Activated T-helper 2 cell treated with anti-CD3 and anti-CD28 coated beads, Interferon-gamma antibody, Interleukin-2, Interleukin-4, amounts not matched to agents 10 μg/mL and 5 μg/mL and 100 μg/mL, durations not matched to agents 14 hours and 24 hours and 36 hours (primary cell): ENCODE data around the gene ORAI3. TPM values are rescaled to one million over a fixed set of nuclear protein-coding genes. Genes with fewer than 3 reads are reported as not detected.

Experiments
- DNase-seq: peaks from one replicate; pipeline ENCODE4 v3.0.0; 2021; ENCODE audit warnings: low spot score
- H3K27ac Mint-ChIP-seq: one replicate; pipeline ENCODE4 v1.8.0; 2021; ENCODE audit warnings: mixed read lengths
- H3K27me3 Mint-ChIP-seq: one replicate; pipeline ENCODE4 v1.8.0; 2021; ENCODE audit warnings: low read depth, mixed read lengths
- H3K36me3 Mint-ChIP-seq: one replicate; pipeline ENCODE4 v1.8.0; 2021; ENCODE audit warnings: low read depth, mixed read lengths
- H3K4me1 Mint-ChIP-seq: one replicate; pipeline ENCODE4 v1.8.0; 2021; ENCODE audit warnings: low read depth, mixed read lengths
- H3K4me3 Mint-ChIP-seq: one replicate; pipeline ENCODE4 v1.8.0; 2021; ENCODE audit warnings: low read depth, mild to moderate bottlenecking, moderate library complexity, mixed read lengths
- H3K9me3 Mint-ChIP-seq: one replicate; pipeline ENCODE4 v1.8.0; 2021; ENCODE audit warnings: mixed read lengths
- intact Hi-C: fragments of 100-400 bp; cut with micrococcal nuclease; formaldehyde crosslinking; loops from one replicate; pipeline ENCODE4 v1.15.1; 2023
- total RNA-seq: library from RNA; stranded (reverse); gene quantifications from 2 replicates; pipeline ENCODE4 v1.2.3, GENCODE V29; 2022

ORAI3 gene
- total RNA-seq, 1 donor from 2014 or later, result 17.4 TPM

GRCh38 chr16:30953511-30954124, 4.8 kb downstream of the ORAI3 start:
- intact Hi-C loops, result loop anchor here (10.0 kb wide), 1 partner anchor 231 kb away; the partner anchor contains the start of gene FUS
- H3K4me1 Mint-ChIP-seq, result peaks cover 21% of the 10 kb centered on the region
- peak; percentile 42 for DNase-seq
- no peak overlapping the region for H3K4me3 Mint-ChIP-seq
- no peaks in the 10 kb centered on the region for H3K27me3 Mint-ChIP-seq
- peaks cover 13% of the 10 kb centered on the region for H3K36me3 Mint-ChIP-seq
- H3K27ac Mint-ChIP-seq, result no peak overlapping the region
- H3K9me3 Mint-ChIP-seq, result no peaks in the 10 kb centered on the region

GRCh38 chr16:30954993-30955392, 6.1 kb downstream of the ORAI3 start:
- DNase-seq, result no peak
- peaks cover 32% of the 10 kb centered on the region for H3K4me1 Mint-ChIP-seq
- H3K27ac Mint-ChIP-seq, result peak overlapping the region; percentile 42
- peaks cover 26% of the 10 kb centered on the region for H3K36me3 Mint-ChIP-seq
- no peaks in the 10 kb centered on the region for H3K9me3 Mint-ChIP-seq
- no peak overlapping the region for H3K4me3 Mint-ChIP-seq
- no peaks in the 10 kb centered on the region for H3K27me3 Mint-ChIP-seq
- intact Hi-C loops, result loop anchor here (5.0 to 10.0 kb wide), 2 partner anchors 230 to 922 kb away; partner anchors contain the start of gene FUS

- peak; percentile 81 for DNase-seq
- Mint-ChIP-seq H3K27me3 (no peaks in the 10 kb centered on the region), H3K4me3 (peak overlapping the region; percentile 95), H3K27ac (peak overlapping the region; percentile 99), H3K9me3 (no peaks in the 10 kb centered on the region), H3K36me3 (peaks cover 42% of the 10 kb centered on the region), H3K4me1 (peaks cover 26% of the 10 kb centered on the region)
- intact Hi-C loops, result loop anchor here (1.0 to 10.0 kb wide), 7 partner anchors 34 to 920 kb away; partner anchors contain the start of genes ARMC5, CFAP119, FBXL19 and FUS
Observed at GRCh38 chr16:30956601-30957455, 8.0 kb downstream of the ORAI3 start.

GRCh38 chr16:30957456-30958174, 8.7 kb downstream of the ORAI3 start, which contains the start of gene SETD1A:
Gene SETD1A, plus strand, starts transcription at chr16:30957754. Its CDS starts 978 bp downstream, at chr16:30958732.
- Mint-ChIP-seq H3K36me3 (peaks cover 49% of the 10 kb centered on the region), H3K4me3 (peak within 1 kb of the TSS; percentile 95), H3K27ac (peak within 1 kb of the TSS; percentile 99), H3K27me3 (no peaks in the 10 kb centered on the region), H3K4me1 (peaks cover 26% of the 10 kb centered on the region), H3K9me3 (no peaks in the 10 kb centered on the region)
- peak; percentile 94 for DNase-seq
- intact Hi-C loops, result loop anchor here (1.0 to 10.0 kb wide), 7 partner anchors 34 to 920 kb away; partner anchors contain the start of genes ARMC5, CFAP119, FBXL19 and FUS

GRCh38 chr16:30958175-30959079, 9.6 kb downstream of the ORAI3 start:
- intact Hi-C loops, result loop anchor here (5.0 to 10.0 kb wide), 2 partner anchors 226 to 919 kb away; partner anchors contain the start of gene FUS
- Mint-ChIP-seq H3K27me3 (no peaks in the 10 kb centered on the region), H3K9me3 (no peaks in the 10 kb centered on the region), H3K4me3 (peak overlapping the region; percentile 93), H3K36me3 (peaks cover 55% of the 10 kb centered on the region), H3K4me1 (peaks cover 26% of the 10 kb centered on the region), H3K27ac (peak overlapping the region; percentile 88)
- no peak for DNase-seq

- Mint-ChIP-seq H3K9me3 (no peaks in the 10 kb centered on the region), H3K4me3 (no peak overlapping the region), H3K4me1 (peaks cover 22% of the 10 kb centered on the region), H3K27me3 (no peaks in the 10 kb centered on the region), H3K27ac (no peak overlapping the region), H3K36me3 (peaks cover 73% of the 10 kb centered on the region)
- intact Hi-C loops, result no loop called here
- no peak for DNase-seq
Observed at GRCh38 chr16:30961384-30961783, 12.5 kb downstream of the ORAI3 start.

GRCh38 chr16:30963925-30964511, 15.2 kb downstream of the ORAI3 start:
- no peak for DNase-seq
- no peak overlapping the region for H3K4me3 Mint-ChIP-seq
- no peak overlapping the region for H3K27ac Mint-ChIP-seq
- no peaks in the 10 kb centered on the region for H3K9me3 Mint-ChIP-seq
- intact Hi-C loops, result no loop called here
- no peaks in the 10 kb centered on the region for H3K27me3 Mint-ChIP-seq
- peaks cover 84% of the 10 kb centered on the region for H3K36me3 Mint-ChIP-seq
- H3K4me1 Mint-ChIP-seq, result peaks cover 14% of the 10 kb centered on the region

GRCh38 chr16:30964574-30965226, 15.8 kb downstream of the ORAI3 start:
- no peak overlapping the region for H3K27ac Mint-ChIP-seq
- peaks cover 79% of the 10 kb centered on the region for H3K36me3 Mint-ChIP-seq

GRCh38 chr16:30965436-30965835, 16.6 kb downstream of the ORAI3 start:
- Mint-ChIP-seq H3K36me3 (peaks cover 73% of the 10 kb centered on the region), H3K4me3 (no peak overlapping the region), H3K27me3 (no peaks in the 10 kb centered on the region), H3K27ac (no peak overlapping the region), H3K9me3 (no peaks in the 10 kb centered on the region), H3K4me1 (no peaks in the 10 kb centered on the region)
- intact Hi-C loops, result no loop called here
- DNase-seq, result no peak

More at GRCh38 chr16:30964574-30965226, 15.8 kb downstream of the ORAI3 start:
- Mint-ChIP-seq H3K4me3 (no peak overlapping the region), H3K27me3 (no peaks in the 10 kb centered on the region), H3K4me1 (peaks cover 7% of the 10 kb centered on the region), H3K9me3 (no peaks in the 10 kb centered on the region)
- DNase-seq, result no peak
- intact Hi-C loops, result no loop called here

- Mint-ChIP-seq H3K4me1 (no peaks in the 10 kb centered on the region), H3K27me3 (no peaks in the 10 kb centered on the region), H3K27ac (no peak overlapping the region), H3K36me3 (peaks cover 75% of the 10 kb centered on the region), H3K9me3 (no peaks in the 10 kb centered on the region), H3K4me3 (no peak overlapping the region)
- DNase-seq, result no peak
- intact Hi-C loops, result no loop called here
Observed at GRCh38 chr16:30966033-30966619, 17.3 kb downstream of the ORAI3 start.

- Mint-ChIP-seq H3K27ac (no peak overlapping the region), H3K36me3 (peaks cover 75% of the 10 kb centered on the region), H3K4me1 (no peaks in the 10 kb centered on the region), H3K27me3 (no peaks in the 10 kb centered on the region), H3K9me3 (no peaks in the 10 kb centered on the region), H3K4me3 (no peak overlapping the region)
- intact Hi-C loops, result no loop called here
- DNase-seq, result no peak
Observed at GRCh38 chr16:30967795-30968194, 18.9 kb downstream of the ORAI3 start.
